ENCODE data around the gene CFAP161. TPM values are rescaled to one million over a fixed set of nuclear protein-coding genes. Genes with fewer than 3 reads are reported as not detected.

The CFAP161 gene
- polyA plus RNA-seq, 1 donor (not counting 4 experiments of a cell fraction or from before 2014, with no cell fraction given), result not detected

GRCh38 chr15:81107889-81108288 lies 26.2 kb upstream of the CFAP161 start:
- dilution Hi-C loops (cut with MboI; ENCODE audit: extremely low pct_ligation_motif_present, low sequenced_read_pairs), result no loop called here

DNA sequence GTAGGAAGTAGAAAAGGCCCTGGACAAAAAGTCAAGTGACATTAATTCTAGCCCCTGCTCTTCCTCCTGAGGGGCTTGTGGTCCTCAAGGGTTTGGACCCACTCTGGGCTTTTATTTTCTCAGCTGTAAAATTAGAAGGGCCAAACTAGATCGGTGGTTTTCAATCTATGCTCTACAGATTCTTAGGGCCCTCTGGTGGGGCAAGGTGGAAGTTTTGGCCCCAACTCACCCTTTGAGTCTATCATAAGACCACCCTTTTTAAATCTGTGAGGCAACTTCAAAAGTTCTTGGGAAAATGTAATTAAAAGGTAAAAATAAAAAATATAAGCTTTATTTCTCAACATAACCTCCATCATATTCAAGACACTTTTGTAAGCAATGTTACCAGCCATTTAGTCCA lies 25.6 kb upstream of the CFAP161 start:
- TF ChIP-seq CTCF (optimal IDR thresholded peaks at IDR 0.05 in 1 of 3, IDR thresholded peaks at IDR 0.05 in 1 of 3, conservative IDR thresholded peaks at IDR 0.05 in 1 of 3; ENCODE audit: extremely low read depth in 1 of 3, insufficient read depth in 2 of 3, low read length in 3 of 3) (peak in 2 of 3 experiments; percentile 38 to 44), EZH2 (IDR thresholded peaks at IDR 0.05; ENCODE audit: low read length) (no peak)
- no peak overlapping the region for H2AFZ ChIP-seq (ENCODE audit: control insufficient read depth, low read length)
- no peaks in the 10 kb centered on the region for H4K20me1 ChIP-seq (ENCODE audit: control insufficient read depth, extremely low read depth, insufficient read depth, low read length)
- no peak overlapping the region for H3K4me2 ChIP-seq (ENCODE audit: control insufficient read depth, extremely low read depth, insufficient read depth, low read depth, low read length)
- no peaks in the 10 kb centered on the region for H3K27me3 ChIP-seq (ENCODE audit: control insufficient read depth, extremely low read depth, insufficient read depth, low read length)
- H3K9me3 ChIP-seq (ENCODE audit: control insufficient read depth, low read depth, low read length), result no peaks in the 10 kb centered on the region
- peaks cover 5% of the 10 kb centered on the region for H3K9me1 ChIP-seq (ENCODE audit: control insufficient read depth, extremely low read depth, insufficient read depth, low read length)
- H3K9ac ChIP-seq (ENCODE audit: control insufficient read depth, extremely low read depth, insufficient read depth, low read length), result no peak overlapping the region
- H3K79me2 ChIP-seq (ENCODE audit: control insufficient read depth, insufficient read depth, low read length), result no peaks in the 10 kb centered on the region
- H3K27ac ChIP-seq (ENCODE audit: control insufficient read depth, insufficient read depth, low read length), result no peak overlapping the region
- dilution Hi-C loops (cut with MboI; ENCODE audit: extremely low pct_ligation_motif_present, low sequenced_read_pairs), result no loop called here
- no peaks in the 10 kb centered on the region for H3K36me3 ChIP-seq (ENCODE audit: control insufficient read depth in 2 of 2, extremely low read depth in 1 of 2, insufficient read depth in 2 of 2, low read length in 2 of 2)
- H3K4me3 ChIP-seq (ENCODE audit: control insufficient read depth in 2 of 3, extremely low read depth in 1 of 3, insufficient read depth in 2 of 3, low read depth in 1 of 3, low read length in 3 of 3), result no peak overlapping the region
- H3K4me1 ChIP-seq (ENCODE audit: control insufficient read depth, extremely low read depth, insufficient read depth, low read length), result peaks cover 19% of the 10 kb centered on the region
- no peak for FAIRE-seq
- DNase-seq (ENCODE audit: low read depth, low spot score), result no peak

More at GRCh38 chr15:81107889-81108288, 26.2 kb upstream of the CFAP161 start:
- no peaks in the 10 kb centered on the region for H4K20me1 ChIP-seq (ENCODE audit: control insufficient read depth, extremely low read depth, insufficient read depth, low read length)
- H3K9me3 ChIP-seq (ENCODE audit: control insufficient read depth, low read depth, low read length), result no peaks in the 10 kb centered on the region
- peaks cover 5% of the 10 kb centered on the region for H3K9me1 ChIP-seq (ENCODE audit: control insufficient read depth, extremely low read depth, insufficient read depth, low read length)
- no peak overlapping the region for H3K9ac ChIP-seq (ENCODE audit: control insufficient read depth, extremely low read depth, insufficient read depth, low read length)
- no peak overlapping the region for H2AFZ ChIP-seq (ENCODE audit: control insufficient read depth, low read length)
- TF ChIP-seq EZH2 (IDR thresholded peaks at IDR 0.05; ENCODE audit: low read length) (no peak), CTCF (optimal IDR thresholded peaks at IDR 0.05 in 1 of 3, IDR thresholded peaks at IDR 0.05 in 1 of 3, conservative IDR thresholded peaks at IDR 0.05 in 1 of 3; ENCODE audit: extremely low read depth in 1 of 3, insufficient read depth in 2 of 3, low read length in 3 of 3) (no peak)
- H3K4me2 ChIP-seq (ENCODE audit: control insufficient read depth, extremely low read depth, insufficient read depth, low read depth, low read length), result no peak overlapping the region
- H3K79me2 ChIP-seq (ENCODE audit: control insufficient read depth, insufficient read depth, low read length), result no peaks in the 10 kb centered on the region
- H3K4me1 ChIP-seq (ENCODE audit: control insufficient read depth, extremely low read depth, insufficient read depth, low read length), result peaks cover 17% of the 10 kb centered on the region
- DNase-seq (ENCODE audit: low read depth, low spot score) (no peak), FAIRE-seq (no peak)
- H3K27ac ChIP-seq (ENCODE audit: control insufficient read depth, insufficient read depth, low read length), result no peak overlapping the region
- H3K27me3 ChIP-seq (ENCODE audit: control insufficient read depth, extremely low read depth, insufficient read depth, low read length), result no peaks in the 10 kb centered on the region
- H3K4me3 ChIP-seq (ENCODE audit: control insufficient read depth in 2 of 3, extremely low read depth in 1 of 3, insufficient read depth in 2 of 3, low read depth in 1 of 3, low read length in 3 of 3), result no peak overlapping the region
- H3K36me3 ChIP-seq (ENCODE audit: control insufficient read depth in 2 of 2, extremely low read depth in 1 of 2, insufficient read depth in 2 of 2, low read length in 2 of 2), result no peaks in the 10 kb centered on the region
